GM18505 (cell line): ENCODE results near the gene LRP1B.

ENCODE experiments used
- ATAC-seq: cut with Tn5 transposase; IDR thresholded peaks from one replicate; pipeline ENCODE4 v1.9.1; 2021; ENCODE audit not compliant: unreplicated experiment
- POLR2A ChIP-seq: IDR thresholded peaks from 4 replicates; pipeline ENCODE4 v1.6.1; 2011; ENCODE audit warnings: borderline replicate concordance; ENCODE audit not compliant: insufficient read depth, insufficient read length; ENCODE audit errors: extremely low read depth

Gene LRP1B

DNA sequence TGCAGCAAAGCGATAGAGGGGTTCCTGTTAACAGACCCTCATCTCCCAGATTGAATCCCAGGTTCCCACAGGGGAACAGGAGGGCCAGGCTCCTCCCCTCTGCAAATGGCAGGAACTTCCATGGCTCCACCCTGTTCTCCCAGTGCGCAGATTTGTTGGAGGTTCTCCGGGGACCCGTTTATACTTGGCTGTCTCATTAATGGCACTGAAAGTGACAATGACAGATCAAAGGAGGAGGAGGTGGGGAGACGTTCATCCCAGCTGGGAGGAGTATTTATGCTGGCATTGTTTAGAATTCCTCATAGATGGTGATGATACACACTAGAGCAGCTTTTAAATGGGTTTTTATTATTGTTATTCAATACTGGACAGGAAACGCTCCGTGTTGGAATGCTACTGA lies 186.9 kb downstream of the LRP1B start:
- no peak for TF ChIP-seq POLR2A
- ATAC-seq, result no peak

DNA sequence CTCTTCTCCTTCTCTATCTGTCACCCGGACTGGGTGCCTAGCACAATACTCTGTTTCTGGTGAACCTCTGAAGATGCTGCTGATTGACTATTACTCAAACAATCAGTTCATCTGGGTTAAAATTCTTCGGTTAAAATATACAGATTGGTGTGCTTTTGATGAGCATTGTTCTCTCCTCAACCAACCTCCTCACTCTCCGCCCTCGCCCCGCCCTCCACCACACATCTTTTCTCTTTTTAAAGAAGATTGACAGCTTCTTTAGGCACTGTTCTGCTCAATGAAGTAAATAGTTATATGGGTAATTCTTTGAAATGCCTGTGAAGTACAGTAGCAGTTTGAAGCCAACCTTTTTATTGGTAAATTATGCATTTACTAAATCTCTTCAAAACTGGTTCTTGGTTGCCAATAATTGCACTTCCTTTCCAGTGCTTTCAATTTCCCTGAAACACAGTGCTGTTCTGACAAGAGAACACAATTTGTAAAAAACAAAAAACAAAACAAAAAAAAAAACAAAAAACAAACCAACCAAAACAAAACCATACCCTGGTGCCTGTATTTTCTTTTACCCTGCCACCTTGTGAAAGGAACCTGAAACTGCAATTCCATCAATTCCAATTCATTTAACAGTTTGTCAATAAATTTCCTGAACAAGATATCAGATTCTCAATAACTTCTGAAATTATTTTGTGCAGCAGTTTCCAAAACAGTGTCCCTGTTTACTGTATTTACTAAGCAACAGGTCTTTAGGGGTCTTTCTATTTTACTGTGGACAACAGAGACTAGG lies 188.6 kb downstream of the LRP1B start:
- ATAC-seq, result no peak

GRCh38 chr2:141941210-141941714 lies 189.6 kb downstream of the LRP1B start:
- ATAC-seq, result no peak
- no peak for TF ChIP-seq POLR2A

More for the DNA sequence above, 188.6 kb downstream of the LRP1B start:
- no peak for TF ChIP-seq POLR2A

DNA sequence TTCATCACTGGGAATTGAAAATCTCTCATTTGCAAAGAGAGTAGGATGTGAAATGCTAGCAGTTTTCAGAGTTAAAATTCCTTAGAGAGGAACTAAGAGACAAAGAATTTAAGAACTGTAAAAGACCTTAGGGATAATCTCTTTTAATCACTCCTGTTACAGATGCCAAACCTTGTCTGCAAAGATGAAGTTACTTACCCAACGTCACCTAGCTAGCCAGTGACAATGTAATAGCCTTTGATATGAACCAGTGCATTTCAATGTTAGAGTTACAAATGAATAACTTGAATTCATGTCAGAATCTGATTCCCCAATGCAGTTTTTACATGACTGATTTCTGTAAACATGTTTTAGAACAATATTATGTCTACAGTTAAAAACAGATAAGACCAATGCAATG lies 190.1 kb downstream of the LRP1B start:
- no peak for TF ChIP-seq POLR2A
- ATAC-seq, result no peak

GRCh38 chr2:141933226-141933625 lies 197.6 kb downstream of the LRP1B start:
- TF ChIP-seq POLR2A, result no peak
- no peak for ATAC-seq

DNA sequence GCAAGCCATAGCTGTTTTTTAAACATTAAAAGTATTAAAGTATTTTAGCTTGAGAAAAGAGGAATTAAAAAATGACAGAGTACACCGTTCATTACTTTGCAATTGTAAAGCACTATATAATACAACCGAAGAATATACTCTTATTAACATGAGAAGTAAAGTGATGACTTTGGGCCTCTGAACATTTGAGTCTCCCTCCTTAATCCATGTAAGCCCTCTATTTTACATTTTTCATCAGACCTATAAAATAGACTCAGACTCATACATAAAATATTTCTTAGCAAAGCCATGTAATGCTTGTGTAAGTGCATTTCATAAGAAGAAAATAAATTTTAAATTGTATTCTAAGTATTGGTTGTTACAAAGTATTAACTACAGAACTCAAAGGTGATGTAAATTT lies 198.6 kb downstream of the LRP1B start:
- no peak for ATAC-seq
- no peak for TF ChIP-seq POLR2A

DNA sequence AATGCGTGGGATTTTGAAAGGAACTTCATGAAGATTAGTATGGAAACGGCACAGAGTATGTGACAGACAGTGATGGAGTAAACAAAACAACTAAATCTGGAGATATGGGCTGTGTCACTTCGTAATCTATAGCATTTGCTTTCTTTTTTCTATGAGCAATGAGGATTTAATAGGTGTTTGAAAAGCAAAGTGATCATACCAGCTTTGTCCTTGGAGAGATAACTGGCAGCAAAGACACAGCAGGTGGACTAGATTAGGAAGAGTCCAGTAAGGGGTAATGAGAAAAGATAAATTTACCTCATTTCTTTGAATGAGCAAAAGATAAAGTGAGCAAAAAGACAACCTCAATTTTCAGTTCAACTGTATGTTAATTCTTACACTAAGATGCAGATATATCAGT lies 199.0 kb downstream of the LRP1B start:
- ATAC-seq, result no peak
- TF ChIP-seq POLR2A, result no peak

GRCh38 chr2:141930803-141931202 lies 200.0 kb downstream of the LRP1B start:
- no peak for TF ChIP-seq POLR2A
- ATAC-seq, result no peak

DNA sequence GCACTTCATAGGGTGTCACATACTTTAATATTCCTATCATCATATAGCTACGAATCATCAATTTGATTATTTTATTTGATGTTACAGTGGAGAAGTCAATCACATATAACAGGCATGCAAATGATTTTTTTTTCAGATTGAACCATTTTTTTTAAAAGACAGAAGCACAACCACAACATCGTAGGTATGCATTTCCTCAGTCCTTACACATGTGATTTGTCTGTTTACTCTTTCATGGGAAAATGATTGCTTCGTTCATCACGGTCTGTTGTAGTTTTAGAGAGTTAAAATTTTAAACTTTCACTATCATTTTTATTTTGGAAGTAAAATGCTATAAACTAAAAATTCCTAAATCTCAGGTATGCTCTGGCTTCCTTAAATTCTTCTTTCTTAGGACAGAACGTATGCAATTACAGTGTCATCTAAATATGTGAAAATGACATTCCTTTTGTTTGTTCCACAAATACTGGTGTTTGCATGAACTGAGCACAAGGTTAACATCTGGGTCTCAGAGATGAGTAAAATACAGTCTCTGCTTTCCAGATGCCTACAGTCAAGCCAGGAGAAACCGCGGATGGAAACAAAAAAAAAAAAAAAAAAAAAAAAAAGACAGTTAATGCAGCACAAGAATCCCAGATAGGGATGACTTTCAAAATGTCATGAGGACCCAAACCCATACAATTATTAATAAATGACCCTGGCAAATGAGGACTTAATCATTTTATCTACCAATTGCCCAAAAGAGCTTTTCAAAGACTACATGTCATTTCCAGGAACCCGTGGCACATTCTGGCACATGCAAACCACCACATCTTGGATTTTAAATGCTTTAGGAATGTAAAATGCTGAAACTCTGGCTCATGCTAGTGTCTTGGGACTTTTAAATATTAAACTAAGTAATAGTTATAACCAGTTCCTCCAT lies 201.2 kb downstream of the LRP1B start:
- ATAC-seq, result no peak
- no peak for TF ChIP-seq POLR2A

DNA sequence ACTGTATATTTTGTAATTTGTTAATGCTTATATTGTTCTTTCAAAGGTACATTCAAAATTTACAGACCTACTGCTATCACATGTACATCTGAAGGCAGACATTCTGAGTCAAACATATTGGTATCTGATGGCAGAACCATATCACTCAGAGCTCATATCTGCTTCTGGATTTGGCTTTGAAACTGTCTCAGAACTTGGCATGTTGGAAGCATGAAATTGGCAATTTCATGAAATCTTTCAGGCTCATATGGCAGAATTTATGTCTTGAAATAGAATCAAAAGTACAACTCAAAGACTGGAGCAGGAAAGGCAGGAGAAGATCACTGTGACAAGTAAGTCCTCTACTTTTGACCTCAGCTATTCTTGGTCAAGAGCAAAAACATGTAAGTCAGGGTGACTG lies 202.3 kb downstream of the LRP1B start:
- no peak for ATAC-seq

GRCh38 chr2:141927536-141927935 lies 203.3 kb downstream of the LRP1B start:
- no peak for ATAC-seq
- TF ChIP-seq POLR2A, result no peak

More for the DNA sequence above, 202.3 kb downstream of the LRP1B start:
- TF ChIP-seq POLR2A, result no peak

GRCh38 chr2:141925511-141925910 lies 205.3 kb downstream of the LRP1B start:
- no peak for ATAC-seq
- TF ChIP-seq POLR2A, result no peak

GRCh38 chr2:141923657-141924056 lies 207.2 kb downstream of the LRP1B start:
- no peak for ATAC-seq
- no peak for TF ChIP-seq POLR2A
